ENCODE results near the gene SLC6A1.

SLC6A1 gene

DNA sequence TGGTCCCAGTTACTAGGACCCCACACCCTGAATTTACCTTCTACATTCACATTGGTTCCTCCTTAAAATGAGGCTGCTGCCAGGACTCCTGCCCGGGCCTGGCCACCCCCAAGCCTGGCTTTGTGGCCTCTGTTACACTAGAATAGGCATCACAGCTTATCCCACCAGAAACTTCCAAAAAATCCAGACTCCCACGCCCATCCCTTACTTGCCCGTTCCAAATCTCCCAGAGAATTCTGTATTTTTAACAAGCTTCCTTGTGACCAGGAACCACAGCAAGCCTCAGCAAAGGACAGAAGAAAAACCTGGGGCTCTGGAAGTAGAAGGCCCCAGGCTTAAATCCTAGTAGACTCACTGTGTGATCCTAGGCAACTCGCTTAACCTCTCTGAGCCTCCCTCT lies 36.0 kb upstream of the SLC6A1 start:
- H3K4me3 ChIP-seq (ENCODE audit: low read length): no peak overlapping the region
- no peaks in the 10 kb centered on the region for H3K4me1 ChIP-seq (ENCODE audit: insufficient read depth, low read length)
- no peak overlapping the region for H3K27ac ChIP-seq (ENCODE audit: low read length)
- H3K9me3 ChIP-seq (ENCODE audit: insufficient read depth, low read depth, low read length): no peaks in the 10 kb centered on the region
- H3K9ac ChIP-seq (ENCODE audit: low read depth, low read length): no peak overlapping the region
- H3K36me3 ChIP-seq (ENCODE audit: insufficient read depth, low read depth, low read length): no peaks in the 10 kb centered on the region
- no peaks in the 10 kb centered on the region for H3K27me3 ChIP-seq (ENCODE audit: insufficient read depth, low read length)

DNA sequence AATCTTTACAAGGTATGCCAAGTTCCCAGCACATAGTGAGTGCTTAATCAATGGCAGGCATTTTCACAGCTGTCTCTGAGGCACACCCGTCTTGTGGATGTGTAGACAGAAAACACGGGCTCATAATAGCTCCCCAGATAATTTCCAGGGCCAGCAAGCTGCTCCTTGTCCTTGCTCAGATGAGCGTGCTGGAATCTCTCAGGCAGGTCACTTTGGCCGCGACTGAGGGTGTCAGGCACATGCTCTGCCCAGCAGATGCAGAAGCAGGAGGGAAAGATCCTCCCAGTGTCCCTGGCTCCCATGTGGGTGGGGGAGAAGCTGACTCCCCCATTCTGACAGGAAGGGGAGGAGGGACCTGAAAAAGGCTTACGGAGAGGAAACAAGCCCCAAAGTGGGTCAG lies 35.6 kb upstream of the SLC6A1 start:
- Histone ChIP-seq H3K27me3 (ENCODE audit: insufficient read depth, low read length) (no peaks in the 10 kb centered on the region; the same call in 1 of the 2 replicates), H3K27ac (ENCODE audit: low read length) (no peak overlapping the region), H3K4me3 (ENCODE audit: low read length) (no peak overlapping the region), H3K9me3 (ENCODE audit: insufficient read depth, low read depth, low read length) (no peaks in the 10 kb centered on the region), H3K9ac (ENCODE audit: low read depth, low read length) (no peak overlapping the region), H3K4me1 (ENCODE audit: insufficient read depth, low read length) (no peaks in the 10 kb centered on the region), H3K36me3 (ENCODE audit: insufficient read depth, low read depth, low read length) (no peaks in the 10 kb centered on the region)

DNA sequence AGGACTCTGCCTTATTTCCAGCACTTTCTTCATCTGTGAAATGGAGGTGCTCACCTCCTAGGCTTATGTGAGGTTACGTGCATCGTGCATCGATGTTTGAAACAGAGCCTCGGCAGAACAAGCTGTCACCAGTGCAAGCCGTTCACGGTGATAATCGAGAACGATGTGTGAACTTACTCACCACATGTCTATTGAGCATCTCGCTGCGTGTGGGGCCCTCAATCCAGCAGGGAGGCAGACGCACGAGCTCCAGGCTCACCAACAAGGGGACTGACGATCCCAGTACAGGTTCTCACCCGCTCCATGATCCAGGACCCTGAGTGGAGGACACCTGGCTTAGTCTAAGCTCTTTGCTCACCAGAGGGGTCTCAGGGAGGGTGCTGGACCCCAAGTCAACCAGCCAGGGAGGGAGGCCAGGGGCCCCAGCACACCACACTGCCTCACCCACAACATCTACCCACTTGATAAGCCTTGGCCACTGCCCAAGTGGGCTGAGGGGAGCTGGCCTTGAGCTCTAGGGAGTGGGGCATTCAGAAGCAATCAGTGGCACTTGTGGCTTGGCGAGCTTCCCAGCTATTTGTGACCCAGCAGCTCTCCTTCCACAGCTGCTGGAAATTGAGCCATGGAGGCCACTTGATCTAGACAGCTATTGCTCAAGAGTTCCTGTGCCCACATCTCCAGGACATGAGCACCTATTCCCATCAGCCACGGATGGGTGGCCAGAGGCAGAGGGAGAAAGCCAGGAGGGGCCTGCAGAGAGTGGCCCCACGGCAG lies 34.4 kb upstream of the SLC6A1 start:
- H3K9ac ChIP-seq (ENCODE audit: low read depth, low read length): no peak overlapping the region
- no peaks in the 10 kb centered on the region for H3K4me1 ChIP-seq (ENCODE audit: insufficient read depth, low read length)
- H3K27ac ChIP-seq (ENCODE audit: low read length): no peak overlapping the region
- H3K9me3 ChIP-seq (ENCODE audit: insufficient read depth, low read depth, low read length): no peaks in the 10 kb centered on the region
- H3K4me3 ChIP-seq (ENCODE audit: low read length): no peak overlapping the region
- H3K27me3 ChIP-seq (ENCODE audit: insufficient read depth, low read length): no peaks in the 10 kb centered on the region; the same call in 1 of the 2 replicates
- H3K36me3 ChIP-seq (ENCODE audit: insufficient read depth, low read depth, low read length): no peaks in the 10 kb centered on the region

DNA sequence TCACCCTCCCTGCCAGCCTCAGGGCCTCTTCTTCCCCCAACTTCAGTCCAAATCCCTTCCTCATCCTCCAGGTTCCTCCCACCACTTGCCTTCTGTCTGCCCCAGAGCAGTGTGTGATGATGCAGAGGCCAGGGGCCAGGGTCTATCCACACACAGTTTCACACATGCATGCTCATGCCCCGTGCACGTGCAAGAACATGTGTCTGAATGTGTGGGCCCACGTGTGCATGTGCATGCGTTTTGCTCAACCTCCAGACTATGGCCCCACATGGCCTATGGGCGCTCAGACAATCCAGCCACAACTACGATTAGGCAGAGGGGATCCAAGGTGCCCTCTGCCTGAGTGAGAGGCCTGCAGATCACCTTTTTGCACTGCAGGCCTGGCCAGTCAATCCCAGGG lies 32.3 kb upstream of the SLC6A1 start:
- no peaks in the 10 kb centered on the region for H3K9me3 ChIP-seq (ENCODE audit: insufficient read depth, low read depth, low read length)
- H3K9ac ChIP-seq (ENCODE audit: low read depth, low read length): no peak overlapping the region
- no peaks in the 10 kb centered on the region for H3K4me1 ChIP-seq (ENCODE audit: insufficient read depth, low read length)
- H3K4me3 ChIP-seq (ENCODE audit: low read length): no peak overlapping the region
- no peak overlapping the region for H3K27ac ChIP-seq (ENCODE audit: low read length)
- H3K36me3 ChIP-seq (ENCODE audit: insufficient read depth, low read depth, low read length): no peaks in the 10 kb centered on the region
- H3K27me3 ChIP-seq (ENCODE audit: insufficient read depth, low read length): no peaks in the 10 kb centered on the region; the same call in 1 of the 2 replicates

DNA sequence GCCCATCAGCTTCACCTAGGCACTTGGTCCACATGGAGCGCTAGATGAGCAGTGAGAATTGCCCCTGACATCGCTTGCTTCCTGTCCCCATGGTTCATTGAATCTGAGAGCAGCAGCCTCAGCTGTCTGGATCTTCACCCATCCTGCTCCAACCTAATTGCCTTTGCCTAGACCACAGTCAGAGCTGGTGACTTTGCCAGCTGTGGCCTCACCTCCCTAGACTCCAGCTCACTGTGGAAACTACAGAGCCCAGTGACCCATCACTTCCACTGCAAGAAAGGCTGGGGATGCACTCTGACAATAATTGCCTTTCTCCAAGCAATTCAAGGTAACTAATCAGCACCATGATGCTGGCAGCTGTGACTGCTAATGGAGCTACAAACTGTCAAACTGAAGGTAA lies 30.6 kb upstream of the SLC6A1 start:
- Histone ChIP-seq H3K9ac (ENCODE audit: low read depth, low read length) (no peak overlapping the region), H3K4me3 (ENCODE audit: low read length) (no peak overlapping the region), H3K9me3 (ENCODE audit: insufficient read depth, low read depth, low read length) (no peaks in the 10 kb centered on the region), H3K36me3 (ENCODE audit: insufficient read depth, low read depth, low read length) (no peaks in the 10 kb centered on the region), H3K27ac (ENCODE audit: low read length) (no peak overlapping the region), H3K27me3 (ENCODE audit: insufficient read depth, low read length) (no peaks in the 10 kb centered on the region; the same call in 1 of the 2 replicates), H3K4me1 (ENCODE audit: insufficient read depth, low read length) (no peaks in the 10 kb centered on the region)

DNA sequence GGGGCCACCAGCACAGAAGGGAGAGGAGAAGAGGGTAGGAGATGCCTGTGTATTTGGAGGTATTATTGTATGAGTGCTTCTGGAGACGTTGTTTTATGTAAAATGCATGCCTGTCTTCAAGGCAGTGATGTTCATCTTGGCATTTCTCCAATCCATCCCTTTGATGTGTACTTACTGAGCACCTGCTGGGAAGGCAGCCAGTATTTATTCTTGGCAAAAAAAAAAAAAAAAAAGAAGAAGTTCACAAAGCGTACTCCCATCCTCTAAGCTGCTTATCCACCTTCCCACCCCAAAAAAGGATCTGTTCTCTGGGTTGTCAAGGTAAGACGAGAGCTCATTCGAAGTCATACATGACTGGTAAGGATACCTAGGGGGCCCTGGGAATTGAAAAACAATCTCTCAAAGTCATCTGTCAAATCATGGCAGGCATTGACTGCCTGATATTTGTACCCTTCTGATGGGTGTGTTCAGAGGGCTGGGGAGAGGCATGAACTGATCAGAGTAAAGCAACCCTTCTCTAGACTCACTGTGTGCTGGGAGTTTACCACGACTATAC lies 30.0 kb upstream of the SLC6A1 start:
- no peak overlapping the region for H3K27ac ChIP-seq (ENCODE audit: low read length)
- no peaks in the 10 kb centered on the region; the same call in 1 of the 2 replicates for H3K27me3 ChIP-seq (ENCODE audit: insufficient read depth, low read length)
- no peak overlapping the region for H3K4me3 ChIP-seq (ENCODE audit: low read length)
- no peaks in the 10 kb centered on the region for H3K9me3 ChIP-seq (ENCODE audit: insufficient read depth, low read depth, low read length)
- no peaks in the 10 kb centered on the region for H3K4me1 ChIP-seq (ENCODE audit: insufficient read depth, low read length)
- H3K36me3 ChIP-seq (ENCODE audit: insufficient read depth, low read depth, low read length): no peaks in the 10 kb centered on the region
- H3K9ac ChIP-seq (ENCODE audit: low read depth, low read length): no peak overlapping the region

DNA sequence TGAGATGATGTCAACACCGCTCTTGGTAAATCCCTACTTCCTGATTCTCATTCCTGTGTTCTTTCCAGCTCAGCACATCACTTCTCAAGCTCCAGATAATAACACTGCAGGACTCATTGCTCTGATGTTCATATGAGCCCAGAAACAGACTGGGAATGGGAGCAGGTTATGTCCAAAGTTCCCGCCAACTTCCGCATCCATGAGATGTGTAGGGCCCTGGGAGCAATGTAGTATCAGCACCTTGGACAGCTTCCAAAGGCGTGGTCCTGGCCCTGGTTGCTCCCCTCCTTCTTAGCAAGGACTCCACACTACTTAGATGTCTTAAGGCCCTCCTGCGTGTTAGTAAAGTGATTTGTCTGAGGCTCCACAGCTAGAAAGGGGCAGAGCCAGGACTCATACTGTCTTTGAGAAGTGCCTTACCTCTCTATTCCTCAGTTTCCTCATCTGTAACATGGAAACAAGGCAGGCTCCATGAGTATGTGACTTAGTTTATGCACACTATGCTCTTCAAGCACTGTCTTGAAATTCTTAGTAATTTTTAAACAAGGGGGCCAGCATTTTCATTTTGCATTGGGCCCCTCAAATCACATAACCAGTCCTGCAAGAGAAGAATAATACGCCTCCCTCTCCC lies 27.9 kb upstream of the SLC6A1 start:
- H3K9ac ChIP-seq (ENCODE audit: low read depth, low read length): no peak overlapping the region
- H3K9me3 ChIP-seq (ENCODE audit: insufficient read depth, low read depth, low read length): no peaks in the 10 kb centered on the region
- no peaks in the 10 kb centered on the region for H3K36me3 ChIP-seq (ENCODE audit: insufficient read depth, low read depth, low read length)
- H3K4me1 ChIP-seq (ENCODE audit: insufficient read depth, low read length): peaks cover 3% of the 10 kb centered on the region; the same call in 1 of the 2 replicates
- no peak overlapping the region for H3K27ac ChIP-seq (ENCODE audit: low read length)
- H3K27me3 ChIP-seq (ENCODE audit: insufficient read depth, low read length): no peaks in the 10 kb centered on the region; the same call in 1 of the 2 replicates
- no peak overlapping the region for H3K4me3 ChIP-seq (ENCODE audit: low read length)

DNA sequence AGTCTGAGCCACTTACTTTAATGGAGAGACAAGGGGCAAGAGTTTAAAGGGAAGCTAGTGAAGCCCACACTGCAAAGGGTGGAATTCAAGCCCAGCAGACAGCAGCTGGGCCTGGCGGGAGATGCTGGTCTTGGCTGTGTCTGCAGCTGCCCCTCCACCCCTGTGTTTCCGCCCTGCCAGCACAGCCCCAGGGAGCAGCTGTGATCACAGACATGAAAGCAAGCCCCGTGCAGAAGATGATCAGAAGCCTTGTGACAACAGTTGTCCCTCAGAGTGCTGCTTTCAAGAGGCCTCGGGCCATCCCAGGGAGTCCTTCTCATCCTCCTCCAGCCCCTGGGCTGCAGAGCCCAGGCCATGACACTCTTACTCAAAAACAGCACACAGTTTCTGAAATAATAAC lies 24.1 kb upstream of the SLC6A1 start:
- H3K9me3 ChIP-seq (ENCODE audit: insufficient read depth, low read depth, low read length): no peaks in the 10 kb centered on the region
- H3K27me3 ChIP-seq (ENCODE audit: insufficient read depth, low read length): no peaks in the 10 kb centered on the region; the same call in 1 of the 2 replicates
- H3K4me1 ChIP-seq (ENCODE audit: insufficient read depth, low read length): peaks cover 10% of the 10 kb centered on the region; the same call in 1 of the 2 replicates
- H3K36me3 ChIP-seq (ENCODE audit: insufficient read depth, low read depth, low read length): no peaks in the 10 kb centered on the region
- H3K4me3 ChIP-seq (ENCODE audit: low read length): no peak overlapping the region
- H3K9ac ChIP-seq (ENCODE audit: low read depth, low read length): no peak overlapping the region
- no peak overlapping the region for H3K27ac ChIP-seq (ENCODE audit: low read length)

DNA sequence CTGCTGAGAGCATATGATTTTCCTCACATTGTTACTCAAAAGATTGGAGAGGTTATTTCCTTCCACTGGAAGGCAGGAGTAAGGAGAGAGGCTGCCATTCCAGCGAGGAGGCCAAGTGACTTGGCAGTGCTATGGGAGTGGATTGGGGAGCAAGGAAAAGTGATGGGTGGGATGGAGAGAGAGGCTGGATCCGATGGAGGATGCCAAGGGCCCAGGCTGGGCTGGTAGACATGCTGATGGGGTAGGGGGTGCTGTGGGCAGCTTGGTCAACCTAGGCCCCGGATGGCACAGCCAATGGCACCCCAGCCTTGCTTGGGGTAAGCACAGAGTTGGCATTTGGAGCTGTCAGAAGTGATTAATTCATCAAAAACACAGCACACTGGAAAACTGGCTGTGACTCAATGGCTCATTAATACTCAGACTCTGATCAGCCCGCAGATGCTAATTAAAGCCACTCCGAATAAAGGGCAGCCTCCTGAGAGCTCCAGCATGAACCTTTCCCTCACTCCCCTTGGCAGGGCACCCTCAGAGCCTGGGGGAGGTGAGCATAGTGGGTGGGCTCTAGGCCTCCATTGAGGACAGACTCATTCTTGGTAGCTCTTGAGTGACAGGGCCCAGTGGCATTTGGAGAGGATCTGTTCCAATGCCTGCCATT lies 22.1 kb upstream of the SLC6A1 start:
- no peaks in the 10 kb centered on the region for H3K9me3 ChIP-seq (ENCODE audit: insufficient read depth, low read depth, low read length)
- H3K36me3 ChIP-seq (ENCODE audit: insufficient read depth, low read depth, low read length): no peaks in the 10 kb centered on the region
- H3K27ac ChIP-seq (ENCODE audit: low read length): no peak overlapping the region
- peaks cover 10% of the 10 kb centered on the region; the same call in 1 of the 2 replicates for H3K4me1 ChIP-seq (ENCODE audit: insufficient read depth, low read length)
- H3K4me3 ChIP-seq (ENCODE audit: low read length): no peak overlapping the region
- no peak overlapping the region for H3K9ac ChIP-seq (ENCODE audit: low read depth, low read length)
- no peaks in the 10 kb centered on the region; the same call in 1 of the 2 replicates for H3K27me3 ChIP-seq (ENCODE audit: insufficient read depth, low read length)

DNA sequence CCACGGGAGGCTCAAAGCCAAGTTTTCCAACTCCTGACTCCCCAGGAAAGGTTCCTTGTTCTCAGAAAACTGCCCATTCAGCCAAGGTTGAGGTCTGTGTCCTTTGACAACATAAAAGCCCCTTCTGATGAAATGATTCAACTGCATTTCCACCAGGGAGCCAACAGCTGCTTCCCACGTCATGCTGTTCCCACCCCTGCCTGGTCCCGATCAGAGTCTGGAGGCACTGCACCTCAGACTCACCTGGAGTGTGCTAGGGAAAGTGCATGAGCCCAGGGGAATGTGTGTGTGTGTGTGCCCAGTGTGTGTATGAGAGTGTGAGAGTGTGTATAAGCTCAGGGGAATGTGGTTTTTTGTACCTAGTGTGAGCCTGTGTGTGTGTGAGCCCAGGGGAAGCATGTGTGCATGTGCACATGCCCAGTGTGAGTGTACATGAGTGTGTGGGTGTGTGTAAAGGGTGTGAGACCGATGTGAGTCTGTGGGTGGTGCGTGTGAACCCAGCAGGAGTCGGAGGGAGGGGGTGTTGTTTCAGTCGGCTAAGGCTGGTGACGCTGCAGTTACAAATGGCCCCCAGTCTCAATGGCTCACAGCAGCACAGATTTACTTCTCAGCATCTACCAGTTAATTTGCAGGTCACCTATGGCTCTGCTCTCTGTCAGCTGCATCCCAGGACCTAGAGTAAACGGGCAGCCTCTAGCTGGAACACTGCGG lies 20.3 kb upstream of the SLC6A1 start:
- Histone ChIP-seq H3K27me3 (ENCODE audit: insufficient read depth, low read length) (no peaks in the 10 kb centered on the region; the same call in 1 of the 2 replicates), H3K36me3 (ENCODE audit: insufficient read depth, low read depth, low read length) (no peaks in the 10 kb centered on the region), H3K9ac (ENCODE audit: low read depth, low read length) (no peak overlapping the region), H3K9me3 (ENCODE audit: insufficient read depth, low read depth, low read length) (no peaks in the 10 kb centered on the region), H3K4me3 (ENCODE audit: low read length) (no peak overlapping the region), H3K4me1 (ENCODE audit: insufficient read depth, low read length) (peaks cover 10% of the 10 kb centered on the region; the same call in 1 of the 2 replicates), H3K27ac (ENCODE audit: low read length) (no peak overlapping the region)

DNA sequence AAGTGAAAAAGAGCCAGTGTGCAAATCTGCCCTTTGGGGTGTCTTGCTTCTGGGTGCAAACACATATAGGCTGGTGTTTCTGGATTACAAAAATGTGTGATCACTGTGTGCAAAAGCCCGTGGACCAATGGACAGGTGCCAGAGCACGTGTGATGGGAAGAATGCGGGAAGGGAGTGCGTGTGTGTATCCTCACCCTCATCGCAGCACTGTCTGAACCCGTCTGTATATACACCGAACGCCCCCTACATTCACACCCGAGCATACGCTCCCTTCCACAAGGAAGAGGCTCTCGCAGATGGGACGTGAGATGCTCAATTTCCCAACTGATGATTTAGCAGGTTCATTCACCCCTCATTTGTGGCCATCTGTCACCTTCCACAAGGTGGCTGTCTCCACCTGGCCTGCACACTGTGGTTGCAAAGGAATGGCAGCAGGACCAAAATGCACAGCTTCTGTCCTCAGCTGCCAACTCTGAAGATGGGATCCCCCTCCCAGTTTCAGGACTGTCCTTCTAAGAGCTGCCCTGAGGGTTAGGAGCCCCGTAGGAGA lies 19.4 kb upstream of the SLC6A1 start:
- no peak overlapping the region for H3K9ac ChIP-seq (ENCODE audit: low read depth, low read length)
- no peaks in the 10 kb centered on the region; the same call in 1 of the 2 replicates for H3K27me3 ChIP-seq (ENCODE audit: insufficient read depth, low read length)
- H3K4me1 ChIP-seq (ENCODE audit: insufficient read depth, low read length): peaks cover 17% of the 10 kb centered on the region; the same call in 1 of the 2 replicates
- H3K36me3 ChIP-seq (ENCODE audit: insufficient read depth, low read depth, low read length): no peaks in the 10 kb centered on the region
- H3K9me3 ChIP-seq (ENCODE audit: insufficient read depth, low read depth, low read length): no peaks in the 10 kb centered on the region
- H3K4me3 ChIP-seq (ENCODE audit: low read length): no peak overlapping the region
- H3K27ac ChIP-seq (ENCODE audit: low read length): no peak overlapping the region
